OCI-LY1 (cell line): ENCODE data around the gene GSPT1.

ENCODE experiments used
- H2AFZ ChIP-seq: fragments of 200-600 bp; sonication (generic), shearing (Covaris generic); 2 replicates; pipeline ENCODE4 v1.6.0; 2014; ENCODE audit warnings: antibody characterized with exemption, mild to moderate bottlenecking, low read length
- H3F3A ChIP-seq: fragments of 200-600 bp; sonication (generic), shearing (Covaris generic); 2 replicates; pipeline ENCODE4 v1.6.0; 2014; ENCODE audit warnings: mild to moderate bottlenecking, antibody characterized with exemption, low read length, moderate library complexity; ENCODE audit not compliant: insufficient read depth
- H3K27ac ChIP-seq: fragments of 200-600 bp; sonication (generic); 2 replicates; pipeline ENCODE4 v1.5.1; 2014; ENCODE audit warnings: low read length, mixed run types, mild to moderate bottlenecking, low read depth; ENCODE audit not compliant: poor library complexity, severe bottlenecking
- H3K27me3 ChIP-seq: fragments of 200-600 bp; sonication (generic); 2 replicates; pipeline ENCODE4 v1.6.0; 2014; ENCODE audit warnings: antibody characterized with exemption, mild to moderate bottlenecking, low read length, moderate library complexity; ENCODE audit not compliant: insufficient read depth
- H3K36me3 ChIP-seq: fragments of 200-600 bp; sonication (generic); 2 replicates; pipeline ENCODE4 v1.6.1; 2014; ENCODE audit warnings: mild to moderate bottlenecking, antibody characterized with exemption, low read length, moderate library complexity, mixed read lengths; ENCODE audit not compliant: insufficient read depth
- H3K4me1 ChIP-seq: fragments of 200-600 bp; sonication (generic); 2 replicates; pipeline ENCODE4 v1.5.1; 2014; ENCODE audit warnings: mild to moderate bottlenecking, low read length, moderate library complexity; ENCODE audit not compliant: insufficient read depth, severe bottlenecking
- H3K4me2 ChIP-seq: fragments of 200-600 bp; sonication (generic), shearing (Covaris generic); 2 replicates; pipeline ENCODE4 v1.6.1; 2014; ENCODE audit warnings: low read length
- H3K4me3 ChIP-seq: fragments of 200-600 bp; sonication (generic); 2 replicates; pipeline ENCODE4 v1.5.1; 2014; ENCODE audit warnings: low read length, low read depth, mild to moderate bottlenecking, mixed read lengths; ENCODE audit not compliant: poor library complexity, severe bottlenecking
- H3K79me2 ChIP-seq: fragments of 200-600 bp; shearing (Covaris generic); 2 replicates; pipeline ENCODE4 v1.6.1; 2016; ENCODE audit warnings: mixed run types, low read length, mixed read lengths; ENCODE audit not compliant: insufficient read depth
- H3K9ac ChIP-seq: fragments of 200-600 bp; sonication (generic), shearing (Covaris generic); 2 replicates; pipeline ENCODE4 v1.6.1; 2014; ENCODE audit warnings: mild to moderate bottlenecking, low read length, mixed read lengths
- H3K9me2 ChIP-seq: fragments of 200-600 bp; sonication (generic), shearing (Covaris generic); 2 replicates; pipeline ENCODE4 v1.6.1; 2014; ENCODE audit warnings: low read depth, mild to moderate bottlenecking, low read length, mixed read lengths
- H3K9me3 ChIP-seq: fragments of 200-600 bp; shearing (Covaris generic); 2 replicates; pipeline ENCODE4 v1.6.1; 2014; ENCODE audit warnings: low read length, mixed read lengths
- H4K20me1 ChIP-seq: fragments of 200-600 bp; sonication (generic), shearing (Covaris generic); 2 replicates; pipeline ENCODE4 v1.6.0; 2016; ENCODE audit warnings: mild to moderate bottlenecking, low read length; ENCODE audit not compliant: insufficient read depth
- EZH2 ChIP-seq: fragments of 200-600 bp; sonication (generic), shearing (Covaris generic); IDR thresholded peaks from 2 replicates; pipeline ENCODE4 v1.8.0; 2017; ENCODE audit warnings: borderline replicate concordance, mixed run types, mild to moderate bottlenecking, antibody characterized with exemption, low read length, moderate library complexity, mixed read lengths
- TF ChIP-seq, protein P1 (sequence below): fragments of 200-600 bp; sonication (generic), shearing (Covaris generic); IDR thresholded peaks from 2 replicates; pipeline ENCODE4 v1.5.1; 2017; ENCODE audit warnings: mild to moderate bottlenecking, antibody characterized with exemption, low read length, moderate library complexity, mixed read lengths

The GSPT1 gene

GRCh38 chr16:11844499-11844898 lies 71.3 kb downstream of the GSPT1 start:
- Histone ChIP-seq H3K79me2 (peaks cover 18% of the 10 kb centered on the region), H3K9me2 (no peaks in the 10 kb centered on the region)

DNA sequence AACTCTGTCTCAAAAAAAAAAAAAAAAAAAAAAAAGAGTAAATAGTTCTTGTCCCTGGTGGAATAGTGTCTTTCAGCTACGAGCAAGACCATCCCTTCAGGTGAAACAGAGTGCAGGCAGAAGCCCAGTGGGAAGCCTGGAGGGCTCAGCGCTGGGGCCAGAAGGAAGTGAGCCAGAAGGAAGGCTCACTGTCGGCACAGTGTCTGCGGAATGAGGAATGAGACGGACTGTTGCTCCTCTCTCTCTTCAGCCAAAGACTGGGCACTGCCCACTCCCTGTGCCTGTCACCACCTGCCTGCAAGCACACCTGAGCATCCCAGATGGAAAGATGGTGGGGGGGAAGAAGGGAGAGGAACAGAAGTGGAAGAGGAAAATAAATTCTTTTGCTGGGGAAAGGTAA lies 71.9 kb downstream of the GSPT1 start:
- peaks cover 11% of the 10 kb centered on the region for H3K79me2 ChIP-seq
- H3K27ac ChIP-seq, result no peak overlapping the region
- H3F3A ChIP-seq, result no peaks in the 10 kb centered on the region
- no peak overlapping the region for H3K9ac ChIP-seq
- H3K9me3 ChIP-seq, result no peaks in the 10 kb centered on the region
- no peaks in the 10 kb centered on the region for H3K9me2 ChIP-seq
- no peak overlapping the region for H3K4me2 ChIP-seq
- peaks cover 2% of the 10 kb centered on the region; the same call in 1 of the 2 replicates for H4K20me1 ChIP-seq
- no peaks in the 10 kb centered on the region for H3K4me1 ChIP-seq
- no peak for TF ChIP-seq EZH2
- TF ChIP-seq, protein P1, sequence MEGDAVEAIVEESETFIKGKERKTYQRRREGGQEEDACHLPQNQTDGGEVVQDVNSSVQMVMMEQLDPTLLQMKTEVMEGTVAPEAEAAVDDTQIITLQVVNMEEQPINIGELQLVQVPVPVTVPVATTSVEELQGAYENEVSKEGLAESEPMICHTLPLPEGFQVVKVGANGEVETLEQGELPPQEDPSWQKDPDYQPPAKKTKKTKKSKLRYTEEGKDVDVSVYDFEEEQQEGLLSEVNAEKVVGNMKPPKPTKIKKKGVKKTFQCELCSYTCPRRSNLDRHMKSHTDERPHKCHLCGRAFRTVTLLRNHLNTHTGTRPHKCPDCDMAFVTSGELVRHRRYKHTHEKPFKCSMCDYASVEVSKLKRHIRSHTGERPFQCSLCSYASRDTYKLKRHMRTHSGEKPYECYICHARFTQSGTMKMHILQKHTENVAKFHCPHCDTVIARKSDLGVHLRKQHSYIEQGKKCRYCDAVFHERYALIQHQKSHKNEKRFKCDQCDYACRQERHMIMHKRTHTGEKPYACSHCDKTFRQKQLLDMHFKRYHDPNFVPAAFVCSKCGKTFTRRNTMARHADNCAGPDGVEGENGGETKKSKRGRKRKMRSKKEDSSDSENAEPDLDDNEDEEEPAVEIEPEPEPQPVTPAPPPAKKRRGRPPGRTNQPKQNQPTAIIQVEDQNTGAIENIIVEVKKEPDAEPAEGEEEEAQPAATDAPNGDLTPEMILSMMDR, result no peak
- H3K36me3 ChIP-seq, result peaks cover 98% of the 10 kb centered on the region
- H3K4me3 ChIP-seq, result no peak overlapping the region
- H2AFZ ChIP-seq, result no peak overlapping the region
- no peaks in the 10 kb centered on the region for H3K27me3 ChIP-seq

More at GRCh38 chr16:11844499-11844898, 71.3 kb downstream of the GSPT1 start:
- Histone ChIP-seq H3K4me1 (peaks cover 5% of the 10 kb centered on the region), H4K20me1 (peaks cover 2% of the 10 kb centered on the region; the same call in 1 of the 2 replicates), H3K36me3 (peaks cover 98% of the 10 kb centered on the region), H3F3A (no peaks in the 10 kb centered on the region), H2AFZ (no peak overlapping the region), H3K4me3 (no peak overlapping the region), H3K9ac (no peak overlapping the region), H3K9me3 (no peaks in the 10 kb centered on the region), H3K4me2 (no peak overlapping the region), H3K27ac (no peak overlapping the region), H3K27me3 (no peaks in the 10 kb centered on the region)
- TF ChIP-seq, protein P1, result no peak
- TF ChIP-seq EZH2, result no peak

GRCh38 chr16:11843206-11843605 lies 72.5 kb downstream of the GSPT1 start:
- Histone ChIP-seq H4K20me1 (peaks cover 2% of the 10 kb centered on the region; the same call in 1 of the 2 replicates), H3K27ac (no peak overlapping the region), H2AFZ (no peak overlapping the region), H3K79me2 (peaks cover 7% of the 10 kb centered on the region), H3K9me2 (no peaks in the 10 kb centered on the region), H3K4me1 (no peaks in the 10 kb centered on the region), H3K27me3 (no peaks in the 10 kb centered on the region), H3K9ac (no peak overlapping the region), H3K36me3 (peaks cover 98% of the 10 kb centered on the region), H3K4me3 (no peak overlapping the region), H3F3A (no peaks in the 10 kb centered on the region), H3K9me3 (no peaks in the 10 kb centered on the region), H3K4me2 (no peak overlapping the region)
- TF ChIP-seq, protein P1, result no peak
- no peak for TF ChIP-seq EZH2
